NCI-H446 treated with DMSO at 0.1 percent for 48 hours (cell line): ENCODE data around the gene LIF.
"Not testable (repeated sequence)": the region's sequence is repeated elsewhere in the genome, so short reads cannot be mapped to it uniquely, and the experiment has no call there.

Experiments
- DNase-seq: peaks from one replicate; lab custom pipeline; 2025; lab: John Stamatoyannopoulos, UW

LIF gene

DNA sequence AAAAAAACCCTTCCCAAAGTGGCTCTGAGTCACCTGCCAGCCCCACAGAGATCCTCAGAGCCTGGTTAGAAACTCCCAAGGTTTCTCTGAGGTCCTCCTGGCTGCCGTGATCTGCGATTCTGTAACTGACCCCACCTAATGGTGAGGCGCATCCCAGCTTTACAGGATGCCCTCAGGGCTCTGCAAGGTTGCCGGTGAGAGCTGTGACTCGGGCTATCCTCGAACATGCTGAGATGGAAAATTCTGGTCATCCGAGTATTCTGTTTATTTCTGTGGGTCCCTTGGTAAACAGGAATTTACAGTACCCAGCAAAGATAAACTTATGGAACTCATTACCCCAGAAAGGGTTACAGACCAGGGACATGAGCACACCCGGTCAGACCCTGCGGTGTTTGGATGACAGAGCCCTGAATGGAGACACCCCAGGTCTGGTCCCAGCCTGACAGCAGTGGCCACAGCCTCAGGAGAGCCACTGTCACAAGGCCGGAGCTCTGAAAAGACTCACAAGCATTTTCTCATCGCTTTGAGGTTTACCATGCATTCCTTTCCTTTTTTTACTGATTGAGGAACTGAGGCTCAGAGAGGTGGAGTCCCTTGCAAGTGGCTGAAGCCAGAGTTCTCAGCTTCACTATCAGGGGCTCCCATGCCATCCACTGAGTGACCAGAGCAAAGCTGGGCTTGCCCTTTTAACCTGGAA lies 22.2 kb downstream of the LIF start:
- DNase-seq, result no peak

DNA sequence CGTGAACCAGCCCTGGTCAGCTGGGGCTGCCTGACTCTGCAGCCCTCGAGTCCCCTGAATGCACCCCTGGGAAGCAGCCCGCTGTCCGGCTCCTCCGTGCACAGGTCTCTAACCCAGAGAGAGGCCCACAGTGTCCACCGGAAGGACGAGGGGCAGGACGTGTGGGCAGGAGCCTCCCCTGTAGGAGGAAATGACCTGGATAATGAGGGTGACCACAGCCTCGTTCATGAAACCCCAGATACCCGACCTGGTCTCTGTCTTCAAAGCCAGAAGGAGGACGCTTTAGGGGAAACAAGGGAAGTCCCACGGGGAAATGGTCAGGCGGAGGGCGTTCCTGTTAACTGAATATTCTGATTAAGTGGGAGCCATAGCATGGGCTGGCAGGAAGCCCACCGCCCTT lies 23.3 kb downstream of the LIF start:
- DNase-seq, result no peak

DNA sequence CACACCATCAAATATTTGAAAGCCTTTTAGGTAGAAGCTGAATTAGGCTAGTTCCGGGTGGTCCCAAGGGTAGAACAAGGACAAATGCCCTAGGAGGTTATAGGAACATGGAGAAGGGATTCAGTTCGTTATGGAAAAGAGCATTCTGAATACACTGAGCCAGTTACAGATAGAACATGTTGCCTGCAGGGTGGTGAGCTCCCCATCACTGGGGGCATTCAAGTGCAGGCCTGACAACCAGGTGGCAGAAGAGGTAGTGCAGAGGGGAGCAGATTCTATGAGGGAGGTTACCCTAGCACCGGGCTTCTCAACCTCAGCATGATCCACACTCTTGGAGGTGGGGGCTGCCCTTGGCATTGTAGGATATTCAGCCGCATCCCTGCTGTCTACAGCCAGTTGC lies 24.2 kb downstream of the LIF start:
- no peak for DNase-seq

DNA sequence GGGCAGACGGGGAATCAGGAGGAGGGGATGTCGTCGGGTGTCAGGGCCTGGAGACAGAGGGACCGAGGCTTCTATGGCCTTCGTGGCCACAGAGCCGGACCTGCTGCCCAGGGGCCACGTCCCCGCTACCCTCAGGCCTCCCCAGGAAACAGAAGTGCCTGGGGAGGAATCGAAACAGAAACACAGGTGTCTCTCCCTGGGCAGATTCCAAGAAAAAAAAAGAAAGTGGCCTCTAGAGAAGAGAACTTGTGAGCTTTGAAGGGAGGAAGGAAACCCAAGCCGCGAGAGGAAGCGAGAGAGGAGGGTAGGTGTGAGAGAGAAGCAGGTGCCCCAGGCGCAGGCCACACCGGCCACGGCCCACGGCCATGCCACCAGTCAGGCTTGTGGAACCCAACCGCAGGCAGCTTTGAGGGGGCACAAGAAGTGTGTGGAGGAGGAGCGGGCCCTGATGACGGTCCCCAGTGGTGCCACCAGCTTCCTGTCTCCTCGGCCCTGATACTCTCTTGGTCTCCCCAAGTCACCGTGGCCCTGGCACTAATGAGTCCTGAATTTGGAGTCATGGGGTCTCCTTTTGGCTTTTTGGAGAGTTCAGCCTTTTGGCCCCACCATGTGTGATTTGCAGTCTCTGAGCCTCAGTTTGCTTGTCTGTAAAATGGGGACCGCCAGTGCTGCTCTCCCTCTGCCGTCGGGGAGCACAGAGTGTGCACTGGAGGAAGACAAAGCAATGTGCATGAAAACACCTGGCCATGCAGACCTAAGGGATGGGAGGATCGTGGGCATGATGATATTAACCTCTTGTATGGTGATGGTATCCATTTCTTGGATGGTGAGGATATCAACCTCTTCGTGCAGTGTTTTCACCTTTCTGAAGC lies 25.2 kb downstream of the LIF start:
- DNase-seq, result no peak

DNA sequence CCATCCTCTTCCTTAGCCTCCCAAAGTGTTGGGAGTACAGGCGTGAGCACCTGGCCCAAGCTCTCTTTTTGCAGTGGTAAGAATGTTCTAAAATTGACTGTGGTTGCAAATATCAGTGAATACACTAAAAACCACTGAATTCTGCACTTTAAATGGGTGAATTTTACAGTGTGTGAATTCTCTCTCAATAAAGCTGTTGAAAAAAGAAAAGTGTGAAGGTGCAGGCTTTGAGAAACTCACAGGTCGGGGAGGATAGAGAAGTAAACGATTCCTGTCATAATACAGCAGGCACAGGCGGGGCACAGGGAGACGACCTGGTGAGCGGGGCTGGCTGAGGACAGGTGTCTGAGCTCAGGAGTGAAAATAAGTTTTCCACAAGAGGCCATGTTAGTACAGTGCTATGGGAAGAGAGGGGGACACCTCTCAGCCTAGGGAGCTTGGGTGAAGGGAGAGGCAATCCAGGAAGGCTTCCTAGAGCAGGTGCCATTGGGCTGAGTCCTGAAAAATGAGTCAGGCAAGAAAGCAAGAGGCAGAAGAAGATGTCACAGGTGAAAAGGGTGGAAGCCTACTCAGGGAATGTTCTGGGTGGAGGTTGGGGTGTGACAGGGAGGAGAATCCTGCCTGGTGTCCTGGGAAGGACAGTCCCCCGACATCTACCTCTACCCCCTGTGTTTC lies 26.1 kb downstream of the LIF start:
- DNase-seq, result no peak

DNA sequence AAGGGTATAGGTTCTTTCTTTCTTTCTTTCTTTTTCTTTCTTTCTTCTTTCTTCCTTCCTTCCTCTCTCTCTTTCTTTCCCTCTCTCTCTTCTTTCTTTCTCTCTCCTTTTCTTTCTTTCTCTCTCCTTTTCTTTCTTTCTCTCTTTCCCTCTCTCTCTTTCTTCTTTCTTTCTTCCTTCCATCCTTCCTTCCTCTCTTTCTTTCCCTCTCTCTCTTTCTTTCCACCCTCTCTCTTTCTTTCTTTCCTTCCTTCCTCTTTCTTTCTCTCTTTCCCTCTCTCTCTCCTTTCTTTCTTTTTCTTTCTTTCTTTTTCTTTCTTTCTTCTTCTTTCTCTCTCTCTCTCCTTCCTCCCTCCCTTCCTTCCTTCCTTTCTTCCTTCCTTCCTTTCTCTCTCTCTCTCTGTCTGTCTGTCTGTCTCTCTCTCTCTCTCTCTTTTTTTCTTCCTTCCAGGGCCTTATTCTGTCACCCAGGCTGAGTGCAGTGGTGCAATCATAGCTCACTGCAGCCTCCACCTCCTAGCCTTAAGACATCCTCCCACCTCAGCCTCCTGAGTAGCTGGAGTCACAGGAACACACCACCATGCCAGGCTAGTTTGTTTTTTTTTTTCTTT lies 26.8 kb downstream of the LIF start:
- DNase-seq, result no peak

DNA sequence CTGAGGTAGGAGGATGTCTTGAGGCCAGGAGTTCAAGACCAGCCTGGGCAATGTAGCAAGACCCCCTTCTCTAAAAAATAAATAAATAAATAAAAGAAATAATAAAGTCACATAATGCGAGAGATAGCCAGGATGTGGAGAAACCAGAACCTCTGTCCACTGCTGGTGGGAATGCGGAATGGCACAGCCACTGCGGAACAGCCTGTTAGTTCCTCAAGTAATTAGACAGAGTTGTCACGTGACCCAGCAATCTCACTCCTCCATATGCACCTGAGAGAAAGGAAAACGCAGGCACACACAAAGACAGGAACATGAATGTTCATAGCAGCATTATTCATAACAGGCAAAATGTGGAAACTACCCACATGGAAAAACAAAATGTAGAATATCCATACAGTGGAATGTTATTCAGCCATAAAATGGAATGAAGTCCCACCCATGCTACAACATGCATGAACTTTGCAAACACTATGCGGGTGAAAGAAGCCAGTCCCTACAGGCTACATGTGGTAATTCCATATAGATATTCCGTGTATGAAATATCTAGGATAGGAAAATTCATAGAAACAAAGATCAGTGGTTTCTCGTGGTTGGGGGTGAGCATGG lies 27.4 kb downstream of the LIF start:
- DNase-seq, result no peak

DNA sequence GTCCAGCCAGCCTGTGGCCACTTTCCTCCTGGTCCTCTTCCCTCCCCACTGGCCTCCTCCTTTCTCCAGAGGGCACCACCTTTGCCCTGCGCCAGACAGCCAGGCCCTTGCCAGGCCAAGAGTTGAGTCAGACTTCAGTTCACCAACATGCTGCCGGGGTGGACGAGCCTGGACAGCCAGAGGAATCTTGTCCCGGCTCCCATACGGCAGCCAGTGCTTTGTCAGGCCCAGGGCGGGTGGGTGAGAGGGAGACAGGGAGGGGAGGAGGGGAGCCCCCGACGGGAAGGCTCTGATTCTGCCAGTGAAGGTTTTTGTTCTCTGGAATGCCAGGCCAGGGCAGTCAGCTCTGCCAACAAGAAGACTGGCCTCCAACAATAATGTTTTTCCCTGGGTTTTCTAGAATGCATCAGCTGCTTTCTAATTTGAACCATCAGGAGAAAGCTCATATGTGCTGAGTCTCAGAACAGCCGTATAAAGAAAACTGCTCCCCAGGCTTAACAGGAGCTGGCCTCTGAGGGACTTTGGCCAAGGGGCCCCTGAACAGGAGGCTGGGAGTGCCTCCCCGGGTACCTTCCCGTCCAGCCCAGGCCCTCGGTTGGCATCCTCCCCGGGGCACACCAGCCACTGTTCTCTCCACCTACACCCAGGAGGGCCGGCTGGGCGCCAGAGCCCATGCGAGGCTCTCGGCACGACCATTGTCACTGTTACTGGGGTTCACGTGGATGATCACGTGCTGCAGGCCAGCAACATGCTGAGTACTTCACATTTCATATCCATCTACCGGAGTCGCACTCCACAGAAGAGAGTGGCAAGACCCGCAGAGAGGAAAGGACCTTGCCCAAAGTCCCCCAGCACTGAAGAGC lies 28.6 kb downstream of the LIF start:
- no peak for DNase-seq

DNA sequence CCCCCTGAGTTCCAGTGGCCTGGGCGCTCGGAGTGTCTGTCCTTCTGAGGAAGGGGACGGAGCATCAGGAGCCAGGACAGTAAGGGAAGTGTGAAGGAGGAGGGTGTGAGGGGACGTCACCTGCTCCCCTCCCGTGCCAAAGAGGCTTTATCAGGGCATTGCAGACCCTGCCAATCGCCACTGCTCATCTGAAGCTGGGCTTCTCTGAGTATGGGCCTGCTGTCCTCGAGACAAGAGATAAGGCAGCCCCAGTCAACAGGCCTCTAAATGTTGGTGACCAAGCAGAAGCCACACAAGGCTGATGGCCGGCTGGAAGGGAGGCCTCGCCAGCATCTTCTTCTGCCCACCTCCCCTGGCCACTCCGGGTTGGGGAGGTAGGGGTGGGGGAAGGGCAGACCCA lies 29.8 kb downstream of the LIF start:
- no peak for DNase-seq

DNA sequence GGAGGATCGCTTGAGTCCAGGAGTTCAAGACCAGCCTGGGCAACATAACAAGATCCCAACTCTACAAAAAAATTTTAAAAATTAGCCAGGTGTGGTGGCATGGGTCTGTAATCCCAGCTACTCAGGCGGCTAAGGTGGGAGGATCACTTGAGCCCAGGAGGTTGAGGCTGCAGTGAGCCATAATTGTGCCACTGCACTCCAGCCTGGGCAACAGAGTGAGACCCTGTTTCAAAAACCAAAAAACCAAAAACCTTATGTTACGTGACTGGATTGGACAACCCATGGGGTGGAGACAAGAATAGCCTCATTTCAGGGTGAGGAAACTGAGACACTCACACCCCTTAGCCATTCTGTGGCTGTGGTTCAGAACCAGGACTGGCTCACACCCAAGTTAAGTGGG lies 30.3 kb downstream of the LIF start:
- not testable (repeated sequence) for DNase-seq

DNA sequence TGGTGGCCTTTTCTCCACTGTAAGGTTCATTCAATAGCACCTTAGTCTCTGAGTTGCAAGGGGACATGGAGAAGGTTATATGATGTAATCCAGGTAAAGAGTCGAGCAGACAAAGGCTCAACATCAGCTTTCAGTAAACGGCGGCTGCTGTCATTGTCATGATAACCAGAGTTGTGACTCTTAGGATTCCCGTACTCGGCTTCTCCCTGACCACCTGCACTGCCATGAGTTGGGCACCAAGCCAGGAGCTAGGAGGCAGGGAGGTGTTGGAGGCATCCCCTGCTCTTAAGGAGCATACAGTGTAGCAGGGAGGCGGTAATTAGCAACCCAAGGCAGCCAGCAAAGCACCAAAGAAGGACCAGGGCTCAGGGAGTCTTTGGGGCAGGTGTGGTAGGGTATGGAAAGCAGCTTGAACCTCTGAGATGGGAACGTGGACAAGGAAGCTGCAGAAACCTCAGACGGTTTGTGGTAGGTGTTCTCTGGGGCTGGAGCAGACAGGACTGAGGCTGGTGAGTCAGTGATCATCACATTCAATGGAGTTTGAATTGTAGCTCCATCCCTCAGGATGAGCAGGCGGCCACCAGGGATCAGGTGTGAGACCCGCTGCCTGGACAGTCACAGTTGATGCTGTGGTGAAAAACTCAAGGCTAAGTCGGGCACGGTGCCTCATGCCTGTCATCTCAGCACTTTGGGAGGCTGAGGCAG lies 31.7 kb downstream of the LIF start:
- no peak for DNase-seq

DNA sequence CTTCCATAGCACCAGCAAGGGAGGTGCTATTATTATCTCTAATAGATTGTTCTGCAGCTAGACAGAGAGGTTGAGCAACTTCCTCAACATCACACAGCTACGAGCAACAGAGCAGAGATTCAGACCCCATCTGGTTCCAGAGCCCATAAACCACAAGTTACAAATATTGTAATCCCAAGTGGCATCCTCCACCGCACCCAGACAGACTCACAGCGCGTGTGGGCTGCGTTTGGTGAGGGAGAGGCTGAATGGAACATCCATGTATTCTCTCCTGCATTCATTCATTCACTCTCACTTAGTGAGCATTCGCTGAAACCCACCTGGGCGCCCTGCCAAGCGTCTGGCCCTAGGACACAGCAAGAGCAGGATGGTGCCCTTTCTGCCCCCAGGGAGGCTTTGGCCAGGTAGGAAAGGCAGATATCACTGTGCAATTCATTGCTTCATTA lies 33.5 kb downstream of the LIF start:
- no peak for DNase-seq

DNA sequence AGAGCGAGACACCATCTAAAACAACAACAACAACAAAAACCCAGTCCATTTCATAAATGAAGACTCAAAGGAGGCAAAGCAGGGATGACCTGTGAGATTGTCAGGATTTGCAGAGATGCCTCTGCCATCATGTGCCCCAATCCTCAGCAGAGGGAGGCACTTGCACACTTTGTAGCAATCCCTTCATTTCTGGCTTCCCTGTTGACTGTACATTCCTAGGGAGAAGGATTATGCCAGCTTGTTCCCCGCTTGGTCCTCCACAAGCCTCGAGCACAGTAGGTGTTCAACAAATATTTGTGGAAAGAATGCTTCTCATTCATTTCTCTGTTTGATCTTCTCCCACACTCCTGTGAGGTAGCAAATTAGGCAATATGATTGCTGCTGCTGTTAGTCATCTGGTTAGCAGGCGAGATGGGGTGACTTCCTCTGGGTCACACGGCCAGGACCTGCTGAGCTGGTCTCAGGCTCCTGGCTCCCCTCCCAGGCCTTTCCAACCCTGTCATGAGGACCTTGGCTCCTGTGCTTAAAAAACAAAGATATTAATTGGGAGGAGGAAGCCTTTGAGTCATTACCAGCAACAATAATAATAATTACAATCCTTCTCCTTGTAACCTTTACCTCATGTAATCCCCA lies 34.1 kb downstream of the LIF start:
- DNase-seq, result no peak

DNA sequence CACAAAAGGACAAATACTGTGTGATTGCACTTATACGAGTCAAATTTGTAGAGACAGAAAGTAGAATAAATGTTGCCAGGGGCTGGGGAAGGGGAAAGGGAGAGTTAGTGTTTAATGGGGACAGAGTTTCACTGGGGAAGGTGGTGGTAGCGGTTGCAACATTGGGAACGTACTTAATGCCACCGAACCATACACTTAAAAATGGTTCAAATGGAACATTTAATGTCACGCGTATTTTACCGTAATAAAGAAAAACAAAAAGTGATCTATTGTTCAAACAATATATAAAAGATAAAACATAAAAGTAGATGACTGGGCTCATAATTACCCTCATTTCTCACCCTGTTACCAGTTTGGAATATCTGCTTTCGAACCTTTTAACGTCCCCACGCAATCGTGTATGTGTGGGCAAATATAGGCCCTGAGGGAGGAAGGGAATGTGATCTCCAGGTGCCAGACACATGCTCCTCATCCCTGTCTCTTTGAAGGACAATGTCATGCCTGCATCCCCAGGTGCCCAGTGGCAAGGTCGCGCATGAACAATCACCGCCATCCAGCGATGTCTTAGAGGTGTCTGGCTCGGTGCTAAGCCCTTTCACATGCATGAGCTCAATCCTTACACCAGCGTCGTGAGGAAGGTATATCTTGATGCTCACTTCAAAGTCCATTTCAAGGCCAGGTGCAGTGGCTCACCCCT lies 35.3 kb downstream of the LIF start:
- no peak for DNase-seq

DNA sequence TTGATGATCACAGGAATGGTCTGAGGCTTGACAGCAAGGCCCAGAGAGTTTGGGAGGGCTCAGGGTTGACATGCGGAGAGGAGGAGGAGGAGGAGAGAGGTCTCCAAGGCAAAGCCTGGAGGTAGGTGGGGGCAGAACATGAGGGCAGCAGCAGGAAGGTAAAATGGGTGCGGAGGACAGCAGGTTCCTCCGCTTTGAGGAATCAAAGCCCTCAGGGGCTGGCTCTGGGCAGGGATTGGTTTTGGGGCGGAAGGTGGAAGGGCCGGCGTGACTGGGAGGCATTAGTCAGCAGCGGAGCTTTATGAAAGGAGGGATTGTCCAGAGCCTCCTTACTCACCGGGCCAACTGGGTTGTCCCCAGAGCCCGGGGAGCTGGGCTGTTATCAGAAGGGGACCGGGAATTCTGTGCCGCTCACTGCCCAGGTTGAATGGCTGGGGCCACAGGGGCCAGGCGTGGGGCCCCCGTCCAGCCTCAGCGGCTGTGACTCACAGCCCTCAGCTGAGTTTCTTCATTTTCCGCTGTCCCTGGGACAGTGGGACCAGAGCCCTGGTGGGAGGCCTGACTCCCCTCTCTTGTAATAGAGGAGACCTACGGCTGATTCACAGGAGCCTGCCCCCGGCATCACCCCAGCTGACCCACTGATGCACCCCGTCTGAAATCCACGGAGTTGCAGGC lies 36.2 kb downstream of the LIF start:
- DNase-seq, result no peak

DNA sequence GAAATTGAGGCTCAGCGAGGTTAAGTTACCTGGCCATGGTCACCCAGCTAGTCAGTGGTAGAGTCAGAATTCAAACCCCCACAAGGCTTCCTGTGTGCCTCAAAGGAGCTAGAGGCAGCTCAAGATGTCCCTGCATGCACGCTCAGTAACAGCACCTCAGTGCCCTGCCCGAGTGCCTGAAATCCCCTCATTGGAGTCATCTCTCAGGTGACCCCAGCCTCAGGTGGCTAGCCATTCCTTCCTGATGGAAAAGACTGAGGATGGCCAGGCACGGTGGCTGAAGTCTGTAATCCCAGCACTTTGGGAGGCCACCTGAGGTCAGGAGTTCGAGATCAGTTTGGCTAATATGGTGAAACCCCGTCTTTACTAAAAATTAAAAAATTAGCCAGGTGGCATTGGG lies 36.9 kb downstream of the LIF start:
- no peak for DNase-seq

DNA sequence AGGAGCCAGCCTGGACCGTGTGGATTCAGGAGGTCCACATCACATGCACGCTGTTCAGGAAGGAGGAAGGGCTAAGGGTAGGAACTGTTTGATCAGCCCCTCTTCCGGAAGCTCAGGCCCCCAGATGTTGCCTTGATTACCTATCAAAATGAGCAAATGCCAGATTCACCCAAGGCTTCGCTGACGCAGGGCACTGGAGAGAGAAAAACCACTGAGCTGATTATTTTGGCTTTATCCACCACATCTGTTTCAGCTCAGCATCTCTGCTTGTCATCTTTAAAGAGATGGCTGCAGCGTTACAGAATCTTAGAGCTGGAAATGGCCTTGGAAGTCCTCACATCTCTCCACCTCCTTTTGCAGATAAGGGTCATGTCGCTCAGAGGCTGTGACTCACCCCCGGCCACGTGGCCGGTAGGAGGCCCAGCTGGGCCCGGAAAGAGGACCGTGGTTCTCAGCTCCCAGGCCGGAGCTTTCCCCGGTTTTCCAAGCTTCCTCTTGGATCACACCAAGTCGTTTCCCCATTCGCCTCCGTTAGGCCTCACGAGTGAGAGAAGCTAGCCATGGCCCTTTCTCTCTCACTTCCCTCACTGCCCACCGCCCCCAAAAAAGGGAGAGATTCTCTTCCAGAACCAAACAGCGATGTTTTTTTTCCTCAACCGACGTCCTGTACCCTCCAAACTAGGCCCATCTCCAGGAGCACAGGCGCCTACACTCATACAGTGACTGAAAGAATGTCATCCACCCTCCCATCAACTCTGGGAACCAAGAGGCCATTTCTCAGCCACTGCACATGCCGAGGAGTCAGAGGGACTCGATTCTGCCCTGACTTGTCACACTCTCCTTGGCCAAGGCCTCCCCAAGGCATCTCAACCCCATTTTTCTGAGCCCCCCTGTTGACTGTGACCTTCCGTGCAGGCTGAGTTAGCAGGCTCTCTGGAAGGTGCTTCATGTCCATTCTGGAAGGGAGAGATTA lies 37.6 kb downstream of the LIF start:
- no peak for DNase-seq

DNA sequence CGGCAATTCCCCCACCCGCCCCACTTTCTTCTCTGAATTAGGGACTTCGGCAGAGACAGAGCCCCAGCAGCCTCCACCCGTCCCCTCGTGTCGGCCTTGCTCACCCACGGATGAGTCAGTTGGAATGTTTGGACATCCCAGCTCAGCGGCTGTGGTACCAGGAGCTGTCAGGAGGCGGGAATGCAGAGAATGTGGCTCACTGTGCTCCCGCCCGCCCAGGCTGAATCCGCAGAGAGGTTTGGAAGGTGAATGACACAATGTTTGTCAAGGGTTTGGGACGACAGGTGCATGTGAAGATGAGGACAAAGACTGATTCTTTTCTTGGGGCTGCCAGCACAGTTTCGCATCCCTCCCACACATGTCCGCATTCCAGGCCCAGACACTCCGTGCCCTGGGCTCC lies 39.6 kb downstream of the LIF start:
- DNase-seq, result no peak
